Tibial artery (tissue), 4 donors: Measurements from ENCODE around the gene SPTBN4.

ENCODE experiments used
- DNase-seq, 2 donors: peaks; one replicate each; pipeline ENCODE4 v3.0.0-alpha.2; 2019
- H3K27ac ChIP-seq, 2 donors: fragments of 200-600 bp; sonication (generic) in 1 of 2; 1 replicate in 1 of 2; 2 replicates in 1 of 2; pipeline ENCODE4 v1.5.1; 2018 to 2019; ENCODE audit warnings: mild to moderate bottlenecking in 1 of 2
- H3K27me3 ChIP-seq, 2 donors: fragments of 200-600 bp; sonication (generic) in 1 of 2; one replicate each; pipeline versions ENCODE4 v1.5.1 to v1.6.0; 2016 to 2019
- H3K36me3 ChIP-seq, 3 donors: fragments of 200-600 bp; sonication (generic) in 2 of 3; one replicate each; pipeline ENCODE4 v1.5.1; 2016 to 2019; ENCODE audit warnings: mild to moderate bottlenecking in 2 of 3
- H3K4me1 ChIP-seq, 4 donors: fragments of 200-600 bp; sonication (generic) in 2 of 4; 1 replicate in 3 of 4; 2 replicates in 1 of 4; pipeline ENCODE4 v1.5.1; 2016 to 2019
- H3K4me3 ChIP-seq, 2 donors: fragments of 200-600 bp; sonication (generic) in 1 of 2; 1 replicate in 1 of 2; 2 replicates in 1 of 2; pipeline ENCODE4 v1.5.1; 2018 to 2019; ENCODE audit warnings: mild to moderate bottlenecking in 2 of 2
- H3K9me3 ChIP-seq, 3 donors: fragments of 200-600 bp; sonication (generic) in 1 of 3; one replicate each; pipeline ENCODE4 v1.5.1; 2016 to 2019
- CTCF ChIP-seq, 2 experiments: fragments of 200-600 bp in 1 of 2; fragments of 450-650 bp in 1 of 2; IDR thresholded peaks; one replicate each; pipeline ENCODE4 v1.5.1; 2017 to 2019; ENCODE audit warnings: antibody characterized with exemption in 2 of 2, mild to moderate bottlenecking in 1 of 2, moderate library complexity in 1 of 2
- intact Hi-C: fragments of 100-400 bp; cut with DNase I; formaldehyde crosslinking; loops from one replicate; pipeline ENCODE4 v1.15.0; 2023; ENCODE audit warnings: low total_unique reads

SPTBN4 gene

GRCh38 chr19:40523322-40524047, 56.7 kb downstream of the SPTBN4 start:
- peaks cover 0 to 11% (median 7%) of the 10 kb centered on the region in 4 donors for H3K4me1 ChIP-seq
- intact Hi-C loops = loop anchor here (10.0 kb wide), 1 partner anchor 111 kb away; no protein-coding TSS in a partner anchor
- H3K27ac ChIP-seq = no peak overlapping the region
- TF ChIP-seq CTCF (IDR thresholded peaks at IDR 0.05) = peak in 1 of 2 experiments; percentile 31
- H3K9me3 ChIP-seq = no peaks in the 10 kb centered on the region
- no peak overlapping the region for H3K4me3 ChIP-seq
- peak in 1 of 2 donors; percentile 29 for DNase-seq
- peaks cover 0 to 40% of the 10 kb centered on the region in 2 donors for H3K27me3 ChIP-seq
- no peaks in the 10 kb centered on the region for H3K36me3 ChIP-seq

GRCh38 chr19:40524133-40524549, 57.3 kb downstream of the SPTBN4 start:
- Histone ChIP-seq H3K27ac (no peak overlapping the region), H3K27me3 (peaks cover 0 to 36% of the 10 kb centered on the region in 2 donors), H3K36me3 (no peaks in the 10 kb centered on the region), H3K9me3 (no peaks in the 10 kb centered on the region), H3K4me3 (no peak overlapping the region), H3K4me1 (peaks cover 0 to 11% (median 7%) of the 10 kb centered on the region in 4 donors)
- intact Hi-C loops = loop anchor here (10.0 kb wide), 1 partner anchor 111 kb away; no protein-coding TSS in a partner anchor
- no peak for TF ChIP-seq CTCF (IDR thresholded peaks at IDR 0.05)
- no peak for DNase-seq

- Histone ChIP-seq H3K27ac (no peak overlapping the region), H3K4me3 (no peak overlapping the region), H3K27me3 (peaks cover 0 to 31% of the 10 kb centered on the region in 2 donors), H3K4me1 (peaks cover 0 to 12% (median 5%) of the 10 kb centered on the region in 4 donors), H3K36me3 (no peaks in the 10 kb centered on the region), H3K9me3 (no peaks in the 10 kb centered on the region)
- intact Hi-C loops = loop anchor here (10.0 kb wide), 1 partner anchor 110 kb away; no protein-coding TSS in a partner anchor
- DNase-seq = no peak
- no peak for TF ChIP-seq CTCF (IDR thresholded peaks at IDR 0.05)
Measured at GRCh38 chr19:40524655-40525054, 57.9 kb downstream of the SPTBN4 start.

GRCh38 chr19:40525234-40526051, 58.6 kb downstream of the SPTBN4 start:
- TF ChIP-seq CTCF (IDR thresholded peaks at IDR 0.05) = no peak
- peaks cover 0 to 28% of the 10 kb centered on the region in 2 donors for H3K27me3 ChIP-seq
- intact Hi-C loops = loop anchor here (10.0 kb wide), 1 partner anchor 109 kb away; no protein-coding TSS in a partner anchor
- no peaks in the 10 kb centered on the region for H3K36me3 ChIP-seq
- DNase-seq = no peak
- H3K4me3 ChIP-seq = no peak overlapping the region
- H3K4me1 ChIP-seq = peaks cover 0 to 15% (median 9%) of the 10 kb centered on the region in 4 donors
- no peaks in the 10 kb centered on the region for H3K9me3 ChIP-seq
- no peak overlapping the region for H3K27ac ChIP-seq

- Histone ChIP-seq H3K4me1 (peaks cover 0 to 22% (median 16%) of the 10 kb centered on the region in 4 donors), H3K36me3 (no peaks in the 10 kb centered on the region), H3K27ac (no peak overlapping the region), H3K9me3 (no peaks in the 10 kb centered on the region), H3K27me3 (peaks cover 0 to 7% of the 10 kb centered on the region in 2 donors), H3K4me3 (no peak overlapping the region)
- DNase-seq = no peak
- no peak for TF ChIP-seq CTCF (IDR thresholded peaks at IDR 0.05)
- intact Hi-C loops = loop anchor here (10.0 kb wide), 1 partner anchor 107 kb away; no protein-coding TSS in a partner anchor
Measured at GRCh38 chr19:40528078-40528477, 61.3 kb downstream of the SPTBN4 start.
